NCI-H460 (cell line): ENCODE results near the gene SNAP47. TPM values are rescaled to one million over a fixed set of nuclear protein-coding genes. Genes with fewer than 3 reads are reported as not detected.

ENCODE experiments used
- DNase-seq: peaks from one replicate; pipeline ENCODE4 v3.0.0-alpha.2; 2016; ENCODE audit warnings: low read depth; ENCODE audit errors: extremely low read depth
- total RNA-seq: library from RNA; depleted of rRNA; stranded (reverse); fragments of >200 nt; shearing (Covaris generic); gene quantifications from 2 replicates; pipeline ENCODE4 v1.2.3, GENCODE V29; 2014

SNAP47 gene
- total RNA-seq, 1 experiment from 2014 or later, result 47.2 TPM

DNA sequence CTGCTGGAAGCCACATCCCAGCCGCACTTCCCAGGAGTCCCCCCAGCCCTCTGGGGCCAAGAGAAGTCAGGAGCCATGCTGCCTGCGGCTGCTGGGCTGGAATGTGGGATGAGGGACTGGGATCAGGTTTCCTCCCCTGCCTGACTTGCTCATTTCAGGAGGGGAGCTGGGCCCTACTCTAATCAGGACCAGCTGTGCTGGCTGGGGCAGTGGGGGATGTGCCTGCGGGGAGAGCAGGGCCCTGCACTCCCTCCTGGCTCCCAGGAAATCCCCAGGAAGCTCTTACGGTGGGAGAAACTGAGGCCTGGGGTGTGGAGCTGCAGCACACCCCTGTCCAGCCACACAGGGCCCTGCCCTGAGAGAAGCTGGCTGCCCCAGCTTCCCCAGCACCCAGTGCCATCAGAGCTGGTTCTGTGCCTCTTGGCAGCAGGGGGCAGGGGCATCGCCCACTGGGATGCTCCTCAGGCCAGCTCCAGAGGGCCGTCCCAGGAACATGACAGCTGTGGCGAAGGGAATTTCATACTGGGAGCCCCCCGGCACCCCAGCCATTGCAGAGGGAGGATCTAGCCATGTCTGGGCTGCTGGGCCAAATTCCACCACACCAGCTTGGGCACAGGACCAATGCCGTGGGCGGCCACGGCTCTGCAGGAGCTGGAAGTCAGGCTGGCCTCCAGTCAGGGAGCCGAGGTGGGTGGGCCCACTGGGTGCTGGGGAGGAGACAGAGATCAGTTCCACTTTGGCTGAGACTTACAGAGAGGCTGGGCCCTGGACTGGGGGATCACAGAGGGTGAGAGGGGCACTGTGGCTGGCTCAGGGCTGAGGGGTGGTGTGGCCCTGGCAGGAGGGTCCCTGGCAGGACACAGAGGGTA is 58.9 kb downstream of the SNAP47 start:
- no peak for DNase-seq

DNA sequence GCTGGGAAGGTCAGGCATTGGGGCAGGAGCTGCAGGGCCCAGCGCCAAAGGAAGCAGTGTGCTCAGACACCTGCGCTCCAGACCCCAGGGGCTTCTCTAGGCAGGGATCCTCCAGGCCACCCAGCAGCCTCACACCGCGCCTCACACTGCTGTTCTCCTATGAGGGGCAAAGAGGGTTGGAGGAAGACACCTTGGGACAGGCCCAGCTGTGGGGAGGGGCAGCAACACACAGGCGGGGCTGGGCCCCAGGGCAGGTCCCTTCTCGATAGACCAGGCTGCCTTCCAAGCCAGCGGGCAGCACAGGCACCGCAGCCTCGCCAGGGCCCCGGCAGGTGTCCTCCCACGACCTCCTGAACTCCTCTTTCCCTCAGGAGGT is 59.6 kb downstream of the SNAP47 start:
- DNase-seq, result no peak

DNA sequence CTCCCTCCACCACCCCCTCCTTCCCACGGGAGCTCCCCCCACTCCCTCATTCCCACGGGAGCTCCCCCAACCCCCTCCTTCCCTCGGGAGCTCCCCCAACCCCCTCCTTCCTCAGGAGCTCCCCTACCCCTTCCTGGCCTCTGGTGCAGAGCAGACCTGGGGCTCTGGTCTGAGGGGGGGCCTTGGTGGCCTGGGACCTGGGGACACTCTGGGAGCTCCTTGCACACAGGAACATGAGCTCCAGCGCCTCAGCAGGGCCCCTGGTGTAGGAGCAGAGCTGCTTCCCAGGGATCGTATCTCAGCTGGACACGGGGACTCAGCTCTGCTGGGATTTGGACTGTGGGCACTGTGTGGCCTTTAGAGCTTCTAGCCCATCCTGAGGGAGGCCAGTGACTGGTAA is 60.5 kb downstream of the SNAP47 start:
- no peak for DNase-seq

DNA sequence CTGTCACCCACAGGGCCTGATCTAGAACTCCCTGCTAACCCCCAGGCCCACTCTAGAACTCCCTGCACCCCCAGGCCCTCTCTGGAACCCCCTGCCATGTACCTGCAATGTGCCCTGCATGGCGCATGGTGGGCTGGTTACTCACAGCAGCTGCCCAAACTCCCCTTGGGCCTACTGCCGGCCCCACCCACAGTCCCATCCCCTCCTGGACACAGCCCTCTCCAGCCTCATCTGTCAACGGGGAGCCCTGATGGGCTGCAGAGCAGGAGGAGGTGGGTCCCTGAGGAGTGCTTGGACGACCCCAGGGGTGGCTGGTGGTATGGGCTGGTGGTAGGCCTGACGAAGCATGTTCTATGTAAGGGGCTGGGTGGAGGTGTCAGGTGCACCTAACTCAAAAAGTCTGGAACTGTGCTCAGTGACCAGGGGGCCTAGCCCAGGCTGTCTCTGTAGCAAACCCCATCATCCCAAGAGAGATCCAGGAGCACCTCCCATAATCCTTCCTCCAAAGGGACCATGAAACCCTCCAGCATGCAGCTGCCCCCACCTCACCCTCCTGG is 61.2 kb downstream of the SNAP47 start:
- DNase-seq, result no peak

DNA sequence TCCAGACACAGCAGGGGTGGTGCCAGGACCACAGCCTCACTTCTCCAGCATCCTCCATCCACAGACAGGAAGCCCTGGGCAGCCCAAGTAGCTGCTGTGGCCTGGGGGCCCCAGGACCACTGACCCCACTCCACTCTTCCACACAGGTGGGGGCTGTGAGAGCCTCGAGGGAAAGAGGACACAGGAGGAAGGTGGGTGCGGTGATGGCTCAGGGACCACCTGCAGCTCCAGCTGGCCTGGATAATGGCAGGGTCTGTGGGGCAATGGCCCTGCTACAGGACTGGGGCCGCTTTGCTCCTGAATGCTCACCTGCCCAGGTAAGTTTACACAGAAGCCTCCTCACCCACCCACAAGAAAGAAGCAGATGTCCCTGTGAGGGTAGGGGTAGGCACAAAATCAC is 61.9 kb downstream of the SNAP47 start:
- no peak for DNase-seq

DNA sequence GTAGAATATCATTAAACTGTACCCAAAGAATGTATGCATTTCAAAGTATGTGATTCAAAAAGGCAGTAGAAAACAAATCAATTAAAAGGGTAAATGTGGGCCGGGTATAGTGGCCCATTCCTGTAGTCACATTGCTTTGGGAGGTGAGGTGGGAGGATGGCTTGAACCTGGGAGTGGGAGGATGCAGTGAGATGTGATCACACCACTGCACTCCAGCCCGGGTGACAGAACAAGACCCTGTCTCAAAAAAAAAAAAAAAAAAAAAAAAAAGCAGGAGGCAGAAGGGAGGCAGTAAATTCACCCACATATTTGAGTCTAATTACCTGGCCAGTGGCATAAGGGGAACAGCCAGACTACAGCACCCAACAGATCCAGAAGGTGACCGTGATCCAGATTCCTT is 62.4 kb downstream of the SNAP47 start:
- no peak for DNase-seq

DNA sequence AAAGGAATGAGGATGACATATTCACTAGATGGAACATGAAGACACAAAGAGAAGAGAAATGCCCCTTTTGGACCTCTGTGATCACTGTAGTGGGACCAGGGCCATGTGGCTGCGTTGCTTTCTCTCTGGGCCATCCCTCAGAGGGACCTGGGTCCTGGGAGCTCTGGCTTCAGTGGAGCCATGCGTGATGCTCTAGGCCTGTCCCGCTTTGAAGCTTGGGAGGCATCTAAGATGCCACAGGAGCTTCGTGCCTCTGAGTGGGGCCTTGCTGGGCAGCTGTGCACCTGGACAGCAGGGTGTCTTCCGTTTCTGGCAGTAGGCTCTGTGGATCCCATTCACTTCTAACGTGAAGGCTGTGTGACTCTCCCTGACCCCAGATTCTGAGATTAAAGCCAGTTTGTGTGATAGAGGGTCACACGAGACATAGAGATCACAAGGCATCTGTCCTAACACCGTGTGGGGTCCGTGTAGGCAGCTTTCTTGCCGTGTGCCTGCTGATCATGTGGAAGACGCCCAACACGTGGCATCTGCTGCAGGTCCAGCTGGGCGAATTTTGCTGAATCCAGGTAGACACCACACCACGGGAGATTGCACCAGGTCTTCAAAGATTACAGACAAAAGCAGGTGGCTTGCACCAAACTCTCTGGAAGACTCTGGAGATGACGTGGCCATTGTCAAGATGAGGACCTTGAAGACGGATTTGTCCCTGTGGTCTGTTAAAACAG is 63.0 kb downstream of the SNAP47 start:
- no peak for DNase-seq

DNA sequence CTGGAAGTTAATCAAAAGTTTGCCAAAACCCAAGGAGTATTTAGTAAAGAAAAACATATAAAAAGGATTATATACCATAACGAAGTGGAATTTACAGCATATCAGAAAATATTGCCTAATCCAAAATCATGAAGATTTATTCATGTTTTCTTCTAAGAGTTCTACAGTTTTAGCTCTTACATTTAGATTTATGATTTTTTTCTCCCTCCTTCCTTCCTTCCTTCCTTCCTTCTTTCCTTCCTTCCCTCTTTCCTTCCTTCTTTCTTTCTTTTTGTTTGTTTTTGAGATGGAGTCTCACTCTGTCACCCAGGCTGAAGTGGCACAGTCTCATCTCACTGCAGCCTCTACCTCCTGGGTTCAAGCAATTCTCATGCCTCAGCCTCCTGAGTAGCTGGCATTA is 64.5 kb downstream of the SNAP47 start:
- DNase-seq, result no peak

DNA sequence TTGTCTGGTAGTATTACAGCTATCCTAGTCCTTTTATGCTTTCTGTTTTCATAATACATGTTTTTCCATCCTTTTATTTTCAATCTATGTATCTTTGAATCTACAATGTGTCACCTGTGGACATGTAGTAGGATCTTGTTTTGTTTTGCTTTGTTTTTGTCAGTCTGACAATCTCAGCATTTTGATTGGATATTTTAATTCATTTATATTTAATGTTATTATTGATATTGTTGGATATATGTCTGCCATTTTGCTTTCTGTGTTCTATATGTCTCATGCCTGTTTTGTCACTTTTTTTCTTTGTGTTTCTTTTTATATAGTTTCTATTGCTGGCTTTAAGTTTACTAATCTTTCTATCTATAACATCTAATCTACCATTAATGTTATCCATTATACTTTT is 68.7 kb downstream of the SNAP47 start:
- DNase-seq, result no peak

DNA sequence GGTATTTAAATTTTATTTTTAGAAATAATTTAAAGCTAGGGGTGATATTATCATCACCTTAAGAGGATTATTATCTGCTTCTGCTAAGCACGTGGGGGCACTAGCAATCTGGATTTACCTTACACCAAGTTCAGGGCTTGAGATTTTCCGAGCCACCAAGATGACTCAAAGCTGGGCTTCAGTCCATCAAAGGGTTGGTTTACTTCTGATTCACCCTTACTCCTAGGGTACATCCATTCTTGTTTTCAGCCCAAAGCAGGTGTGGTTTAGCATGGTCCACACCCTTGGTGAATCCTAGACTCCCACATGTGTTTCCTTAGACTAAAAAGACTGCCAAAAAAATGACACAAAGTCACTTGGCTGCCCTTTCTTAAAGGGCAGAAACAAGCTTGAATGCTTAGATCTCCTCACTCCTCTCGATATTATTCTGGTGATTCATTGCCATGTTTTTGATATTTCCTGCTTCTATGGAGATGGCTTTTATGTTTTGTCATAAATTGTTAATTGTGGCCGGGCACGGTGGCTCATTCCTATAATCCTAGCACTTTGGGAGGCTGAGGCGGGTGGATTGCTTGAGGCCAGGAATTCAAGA is 70.5 kb downstream of the SNAP47 start:
- DNase-seq, result no peak

DNA sequence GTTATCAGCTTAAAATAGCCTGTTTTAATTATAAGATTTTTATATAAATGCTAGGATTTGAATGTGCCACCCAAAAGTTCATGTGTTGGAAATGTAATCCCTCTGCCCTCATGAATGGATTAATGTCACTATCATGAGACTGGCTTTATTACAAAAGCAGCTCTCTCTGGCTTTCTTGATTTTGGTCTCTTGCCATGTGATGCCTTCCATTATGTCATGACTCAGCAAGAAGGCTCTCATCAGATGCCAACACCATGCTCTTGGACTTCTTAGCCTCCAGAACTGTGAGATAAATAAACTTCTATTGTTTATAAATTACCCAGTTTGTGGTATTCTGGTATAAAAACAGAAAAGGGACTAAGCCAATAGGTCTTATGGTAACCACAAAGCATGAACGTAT is 73.3 kb downstream of the SNAP47 start:
- no peak for DNase-seq

DNA sequence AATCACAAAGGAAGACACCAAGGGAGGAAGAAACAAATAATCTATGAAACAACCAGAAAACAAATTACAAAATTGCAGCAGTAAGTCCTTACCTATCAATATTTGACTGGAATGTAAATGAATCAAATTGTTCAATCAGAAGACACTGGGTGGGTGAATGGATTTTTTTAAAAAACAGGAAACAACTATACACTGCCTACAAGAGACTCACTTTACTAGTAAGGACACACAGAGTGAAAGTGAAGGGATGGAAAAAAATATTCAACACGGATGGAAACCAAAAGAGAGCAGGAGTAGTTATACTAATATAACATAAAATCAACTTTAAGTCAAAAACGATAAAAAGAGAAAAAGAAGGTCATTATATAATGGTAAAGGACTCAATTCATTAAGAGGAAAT is 73.8 kb downstream of the SNAP47 start:
- no peak for DNase-seq

DNA sequence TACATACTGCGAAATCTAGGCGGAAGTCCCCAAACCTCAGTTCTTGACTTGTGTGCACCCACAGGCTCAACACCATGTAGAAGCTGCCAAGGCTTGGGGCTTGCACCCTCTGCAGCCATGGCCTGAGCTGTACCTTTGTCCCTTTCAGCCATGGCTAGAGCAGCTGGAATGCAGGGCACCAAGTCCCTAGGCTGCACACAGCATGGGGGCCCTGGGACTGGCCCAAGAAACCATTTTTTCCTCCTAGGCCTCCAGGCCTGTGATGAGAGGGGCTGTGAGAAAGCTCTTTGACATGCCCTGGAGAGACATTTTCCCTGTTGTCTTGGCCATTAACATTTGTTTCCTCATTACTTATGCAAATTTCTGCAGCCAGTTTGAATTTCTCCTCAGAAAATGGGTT is 78.7 kb downstream of the SNAP47 start:
- no peak for DNase-seq

DNA sequence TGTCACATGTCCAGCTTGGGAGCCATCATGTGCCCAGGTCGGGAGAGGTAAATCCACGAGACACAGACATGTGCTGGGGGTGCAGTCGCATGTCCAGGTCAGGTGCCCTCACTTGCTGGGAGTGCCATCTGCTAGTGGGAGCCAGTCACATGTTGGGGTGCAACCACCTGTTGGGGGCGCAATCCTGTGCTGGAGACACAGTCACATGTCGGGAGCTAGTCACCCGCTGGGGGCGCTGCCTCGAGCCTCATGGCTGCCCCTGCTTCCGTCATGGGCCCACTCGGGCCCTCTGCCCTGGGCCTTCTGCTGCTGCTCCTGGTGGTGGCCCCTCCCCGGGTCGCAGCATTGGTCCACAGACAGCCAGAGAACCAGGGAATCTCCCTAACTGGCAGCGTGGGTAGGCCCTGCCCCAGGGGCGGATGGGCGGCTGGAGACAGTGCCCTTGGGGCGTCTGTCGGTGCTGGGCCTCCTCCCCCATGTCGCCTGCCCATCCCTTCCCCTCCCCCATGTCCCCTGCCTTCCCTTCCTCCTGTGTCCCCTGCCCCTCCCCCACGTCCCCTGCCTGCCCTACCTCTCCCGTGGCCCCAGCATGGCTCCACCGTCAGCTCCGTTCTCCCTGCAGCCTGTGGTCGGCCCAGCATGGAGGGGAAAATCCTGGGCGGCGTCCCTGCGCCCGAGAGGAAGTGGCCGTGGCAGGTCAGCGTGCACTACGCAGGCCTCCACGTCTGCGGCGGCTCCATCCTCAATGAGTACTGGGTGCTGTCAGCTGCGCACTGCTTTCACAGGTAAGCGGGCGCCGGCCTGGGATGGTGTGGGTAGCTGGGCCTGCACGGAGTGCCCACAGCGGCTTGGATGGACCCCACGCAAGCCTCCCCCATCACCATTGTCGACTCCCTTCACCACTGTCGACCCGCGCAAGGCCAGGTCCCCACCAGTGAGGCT is 80.5 kb downstream of the SNAP47 start, which contains the start of gene PRSS38:
PRSS38 (plus strand) TSS at position 208 of the 942 bp plus-strand sequence; CDS start at position 250, 42 bp downstream.
- DNase-seq, result no peak

DNA sequence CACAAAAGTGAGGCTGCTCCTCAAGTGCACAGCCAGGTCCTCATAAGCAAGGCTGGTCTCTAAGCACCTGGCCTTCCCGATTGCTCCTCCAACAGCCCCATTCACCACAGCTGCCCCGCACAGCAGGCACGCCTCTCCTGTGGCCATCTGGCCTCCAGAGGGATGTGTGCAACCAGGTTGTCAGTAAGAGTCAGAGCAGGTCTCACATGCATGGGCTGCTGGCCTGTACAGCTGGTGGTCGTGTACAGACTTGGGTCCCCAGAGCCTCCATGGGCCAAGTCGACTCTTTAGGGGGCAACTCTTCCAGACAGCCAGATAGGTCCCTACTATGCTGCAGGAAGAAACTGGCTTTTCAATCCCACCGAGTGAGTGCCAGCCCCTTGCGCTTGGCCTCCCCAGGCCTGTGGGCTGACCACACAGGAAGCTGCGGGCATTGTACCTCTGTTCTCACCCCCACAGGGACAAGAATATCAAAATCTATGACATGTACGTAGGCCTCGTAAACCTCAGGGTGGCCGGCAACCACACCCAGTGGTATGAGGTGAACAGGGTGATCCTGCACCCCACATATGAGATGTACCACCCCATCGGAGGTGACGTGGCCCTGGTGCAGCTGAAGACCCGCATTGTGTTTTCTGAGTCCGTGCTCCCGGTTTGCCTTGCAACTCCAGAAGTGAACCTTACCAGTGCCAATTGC is 81.7 kb downstream of the SNAP47 start:
- no peak for DNase-seq

DNA sequence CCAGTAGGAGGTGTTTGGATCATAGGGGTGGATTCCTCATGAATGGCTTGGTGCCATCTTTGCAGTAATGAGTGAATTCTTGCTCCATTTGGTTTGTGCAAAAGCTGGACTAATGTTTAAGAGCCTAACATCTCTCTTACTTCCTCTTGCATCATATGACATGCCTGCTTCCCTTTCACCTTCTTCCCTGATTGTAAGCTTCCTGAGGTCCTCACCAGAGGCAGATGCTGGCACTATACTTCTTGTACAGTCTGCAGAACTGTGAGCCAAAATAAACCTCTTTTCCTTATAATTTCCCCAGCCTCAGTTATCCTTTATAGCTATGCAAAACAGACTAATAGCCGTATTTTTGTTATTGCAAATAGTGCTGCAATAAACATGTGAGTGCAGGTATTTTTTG is 88.3 kb downstream of the SNAP47 start:
- no peak for DNase-seq

DNA sequence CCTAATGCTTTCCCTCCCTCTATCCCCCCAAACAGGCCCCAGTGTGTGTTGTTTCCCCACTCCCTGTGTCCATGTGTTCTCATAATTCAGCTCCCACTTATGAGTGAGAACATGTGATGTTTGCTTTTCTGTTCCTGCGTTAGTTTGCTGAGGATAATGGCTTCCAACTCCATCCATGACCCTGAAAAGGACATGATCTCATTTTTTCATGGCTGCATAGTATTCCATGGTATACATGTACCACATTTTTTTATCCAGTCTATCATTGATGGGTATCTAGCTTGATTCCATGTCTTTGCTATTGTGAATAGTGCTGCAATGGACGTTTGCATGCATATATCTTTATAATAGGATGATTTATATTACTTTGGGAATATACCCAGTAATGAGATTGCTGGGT is 89.0 kb downstream of the SNAP47 start:
- no peak for DNase-seq

DNA sequence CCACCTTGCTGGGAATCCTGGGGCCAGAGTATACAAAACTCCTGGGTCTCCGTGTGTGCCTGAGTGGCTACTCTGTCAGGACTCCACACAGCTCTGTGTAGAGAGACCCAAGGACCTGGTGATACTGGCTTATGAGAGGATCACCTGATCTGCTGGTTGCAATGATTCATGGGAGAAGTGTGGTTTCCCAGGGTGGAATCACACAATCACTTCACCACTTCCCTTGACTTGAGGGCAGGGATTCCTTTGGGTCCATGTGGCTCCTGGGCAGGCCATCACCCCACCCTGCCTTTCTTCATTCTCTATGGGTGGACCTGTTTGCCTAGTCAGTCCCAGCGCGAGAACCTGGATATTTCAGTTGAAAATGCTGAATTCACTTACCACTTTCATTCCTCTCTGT is 93.6 kb downstream of the SNAP47 start:
- DNase-seq, result no peak
